HUES6 (cell line): Measurements from ENCODE around the gene MYL7.

Source experiments
- H3K27ac ChIP-seq: 2 replicates; pipeline ENCODE4 v1.7.0; 2013; ENCODE audit warnings: low read depth, mild to moderate bottlenecking, low read length, inconsistent platforms
- H3K27me3 ChIP-seq: 2 replicates; pipeline ENCODE4 v1.6.1; 2013; ENCODE audit warnings: low read length; ENCODE audit not compliant: control insufficient read depth, insufficient read depth
- H3K36me3 ChIP-seq: 2 replicates; pipeline ENCODE4 v1.6.1; 2013; ENCODE audit warnings: low read length; ENCODE audit not compliant: control insufficient read depth, insufficient read depth
- H3K4me1 ChIP-seq: 2 replicates; pipeline ENCODE4 v1.6.1; 2013; ENCODE audit warnings: low read length; ENCODE audit not compliant: control insufficient read depth, insufficient read depth
- H3K4me3 ChIP-seq: 2 replicates; pipeline ENCODE4 v1.5.1; 2013; ENCODE audit warnings: low read depth, low read length
- H3K9ac ChIP-seq: one replicate; pipeline ENCODE4 v1.6.1; 2013; ENCODE audit warnings: mild to moderate bottlenecking, low read length
- H3K9me3 ChIP-seq: 2 replicates; pipeline ENCODE4 v1.6.1; 2013; ENCODE audit warnings: low read depth, low read length; ENCODE audit not compliant: control insufficient read depth, insufficient read depth

MYL7 gene

GRCh38 chr7:44123190-44124003, 17.7 kb downstream of the MYL7 start, which contains the start of gene POLD2:
TSS of gene POLD2 (minus strand) at chr7:44123548. CDS start at chr7:44122053, 1,495 bp downstream.
- Histone ChIP-seq H3K9me3 (no peaks in the 10 kb centered on the region), H3K27ac (peak within 1 kb of the TSS; percentile 67; the same call in 1 of the 2 replicates), H3K9ac (peak within 1 kb of the TSS; percentile 87), H3K4me1 (no peaks in the 10 kb centered on the region), H3K4me3 (peak within 1 kb of the TSS; percentile 82), H3K27me3 (peaks cover 10% of the 10 kb centered on the region; the same call in 1 of the 2 replicates), H3K36me3 (peaks cover 36% of the 10 kb centered on the region)

- peak overlapping the region; percentile 67; the same call in 1 of the 2 replicates for H3K27ac ChIP-seq
- peaks cover 10% of the 10 kb centered on the region; the same call in 1 of the 2 replicates for H3K27me3 ChIP-seq
- peaks cover 44% of the 10 kb centered on the region for H3K36me3 ChIP-seq
- peak overlapping the region; percentile 87 for H3K9ac ChIP-seq
- peak overlapping the region; percentile 82 for H3K4me3 ChIP-seq
- H3K9me3 ChIP-seq, result no peaks in the 10 kb centered on the region
- no peaks in the 10 kb centered on the region for H3K4me1 ChIP-seq
These were observed 18.6 kb downstream of the MYL7 start for GRCh38 chr7:44122529-44122928.

- no peaks in the 10 kb centered on the region for H3K4me1 ChIP-seq
- H3K9me3 ChIP-seq, result no peaks in the 10 kb centered on the region
- H3K36me3 ChIP-seq, result peaks cover 50% of the 10 kb centered on the region
- no peak overlapping the region for H3K9ac ChIP-seq
- H3K27me3 ChIP-seq, result peaks cover 10% of the 10 kb centered on the region; the same call in 1 of the 2 replicates
- no peak overlapping the region for H3K4me3 ChIP-seq
- no peak overlapping the region for H3K27ac ChIP-seq
These were observed 19.2 kb downstream of the MYL7 start for GRCh38 chr7:44121761-44122420.

GRCh38 chr7:44120395-44120794, 20.7 kb downstream of the MYL7 start:
- Histone ChIP-seq H3K4me1 (no peaks in the 10 kb centered on the region), H3K27ac (no peak overlapping the region), H3K9me3 (no peaks in the 10 kb centered on the region), H3K9ac (no peak overlapping the region), H3K36me3 (peaks cover 65% of the 10 kb centered on the region), H3K27me3 (peaks cover 10% of the 10 kb centered on the region; the same call in 1 of the 2 replicates), H3K4me3 (no peak overlapping the region)

- no peaks in the 10 kb centered on the region for H3K9me3 ChIP-seq
- peaks cover 7% of the 10 kb centered on the region; the same call in 1 of the 2 replicates for H3K27me3 ChIP-seq
- H3K4me3 ChIP-seq, result no peak overlapping the region
- H3K36me3 ChIP-seq, result peaks cover 70% of the 10 kb centered on the region
- no peak overlapping the region for H3K9ac ChIP-seq
- H3K4me1 ChIP-seq, result no peaks in the 10 kb centered on the region
- no peak overlapping the region for H3K27ac ChIP-seq
These were observed 21.2 kb downstream of the MYL7 start for GRCh38 chr7:44119829-44120380.

- Histone ChIP-seq H3K4me3 (no peak overlapping the region), H3K4me1 (peaks cover 3% of the 10 kb centered on the region), H3K9ac (no peak overlapping the region), H3K9me3 (no peaks in the 10 kb centered on the region), H3K27me3 (no peaks in the 10 kb centered on the region), H3K27ac (no peak overlapping the region), H3K36me3 (peaks cover 88% of the 10 kb centered on the region)
These were observed 23.2 kb downstream of the MYL7 start for GRCh38 chr7:44117801-44118429.

GRCh38 chr7:44116789-44117666, 24.1 kb downstream of the MYL7 start:
- Histone ChIP-seq H3K27ac (no peak overlapping the region), H3K27me3 (no peaks in the 10 kb centered on the region), H3K4me1 (peaks cover 4% of the 10 kb centered on the region), H3K36me3 (peaks cover 87% of the 10 kb centered on the region), H3K4me3 (no peak overlapping the region), H3K9me3 (no peaks in the 10 kb centered on the region), H3K9ac (no peak overlapping the region)

- Histone ChIP-seq H3K27me3 (no peaks in the 10 kb centered on the region), H3K9me3 (no peaks in the 10 kb centered on the region), H3K36me3 (peaks cover 85% of the 10 kb centered on the region), H3K4me1 (peaks cover 4% of the 10 kb centered on the region), H3K4me3 (no peak overlapping the region), H3K9ac (no peak overlapping the region), H3K27ac (no peak overlapping the region)
These were observed 24.9 kb downstream of the MYL7 start for GRCh38 chr7:44116087-44116788.

- H3K36me3 ChIP-seq, result peaks cover 84% of the 10 kb centered on the region
These were observed 26.4 kb downstream of the MYL7 start for GRCh38 chr7:44114586-44115310.

More at GRCh38 chr7:44114586-44115310, 26.4 kb downstream of the MYL7 start:
- H3K9ac ChIP-seq, result no peak overlapping the region
- no peak overlapping the region for H3K27ac ChIP-seq
- no peak overlapping the region for H3K4me3 ChIP-seq
- H3K4me1 ChIP-seq, result peaks cover 4% of the 10 kb centered on the region
- no peaks in the 10 kb centered on the region for H3K9me3 ChIP-seq
- no peaks in the 10 kb centered on the region for H3K27me3 ChIP-seq
